MCF 10A (cell line): Measurements from ENCODE around the gene OR2A25. TPM values are rescaled to one million over a fixed set of nuclear protein-coding genes. Genes with fewer than 3 reads are reported as not detected.

Source experiments
- BruUV-seq: library from RNA; stranded (reverse); fragments of 400-500 nt; replicated peaks from 2 replicates; lab custom pipeline; 2021; lab: Mats Ljungman, UMichigan
- CTCF ChIA-PET: fragments of 300-600 bp; sonication (Branson Sonifier 250); formaldehyde crosslinking; extraction: SDS; loops from one replicate; lab custom pipeline; 2021; ENCODE audit warnings: antibody characterized with exemption, inconsistent platforms; lab: Yijun Ruan, JAX
- POLR2A ChIA-PET: fragments of 300-600, 350-650 bp; sonication (Branson Sonifier 250); formaldehyde crosslinking; extraction: SDS; loops from one replicate; lab custom pipeline; 2020; ENCODE audit warnings: antibody characterized with exemption, inconsistent platforms; lab: Yijun Ruan, JAX
- DNase-seq: peaks from one replicate; pipeline ENCODE4 v3.0.0-alpha.2; 2018; ENCODE audit not compliant: unreplicated experiment
- H3K27ac Mint-ChIP-seq: one replicate; pipeline ENCODE4 v1.8.0; 2022; ENCODE audit warnings: mild to moderate bottlenecking, low read depth, mixed read lengths; ENCODE audit not compliant: unreplicated experiment
- H3K27me3 Mint-ChIP-seq: one replicate; pipeline ENCODE4 v1.8.0; 2022; ENCODE audit warnings: mixed read lengths; ENCODE audit not compliant: insufficient read depth, unreplicated experiment
- H3K36me3 Mint-ChIP-seq: one replicate; pipeline ENCODE4 v1.8.0; 2022; ENCODE audit warnings: mild to moderate bottlenecking, moderate library complexity, mixed read lengths; ENCODE audit not compliant: insufficient read depth, unreplicated experiment
- H3K4me1 Mint-ChIP-seq: one replicate; pipeline ENCODE4 v1.8.0; 2022; ENCODE audit warnings: mixed read lengths; ENCODE audit not compliant: insufficient read depth, unreplicated experiment
- H3K4me3 Mint-ChIP-seq: one replicate; pipeline ENCODE4 v1.8.0; 2022; ENCODE audit warnings: mild to moderate bottlenecking, moderate library complexity, mixed read lengths; ENCODE audit not compliant: unreplicated experiment
- H3K9me3 Mint-ChIP-seq: one replicate; pipeline ENCODE4 v1.8.0; 2022; ENCODE audit warnings: mixed read lengths; ENCODE audit not compliant: unreplicated experiment
- intact Hi-C: fragments of 100-400 bp; cut with micrococcal nuclease; formaldehyde crosslinking; loops from 2 replicates; pipeline ENCODE4 v1.14.1; 2022
- total RNA-seq: library from RNA; stranded (reverse); gene quantifications from 2 replicates; pipeline ENCODE4 v1.2.3, GENCODE V29; 2022
- TF ChIP-seq, protein P1 (sequence below): fragments of 200-600 bp; IDR thresholded peaks from one replicate; pipeline ENCODE4 v1.8.0; 2022; ENCODE audit warnings: antibody characterized with exemption, mild to moderate bottlenecking; ENCODE audit not compliant: unreplicated experiment

OR2A25 gene
- total RNA-seq, 1 experiment from 2014 or later: not detected

DNA sequence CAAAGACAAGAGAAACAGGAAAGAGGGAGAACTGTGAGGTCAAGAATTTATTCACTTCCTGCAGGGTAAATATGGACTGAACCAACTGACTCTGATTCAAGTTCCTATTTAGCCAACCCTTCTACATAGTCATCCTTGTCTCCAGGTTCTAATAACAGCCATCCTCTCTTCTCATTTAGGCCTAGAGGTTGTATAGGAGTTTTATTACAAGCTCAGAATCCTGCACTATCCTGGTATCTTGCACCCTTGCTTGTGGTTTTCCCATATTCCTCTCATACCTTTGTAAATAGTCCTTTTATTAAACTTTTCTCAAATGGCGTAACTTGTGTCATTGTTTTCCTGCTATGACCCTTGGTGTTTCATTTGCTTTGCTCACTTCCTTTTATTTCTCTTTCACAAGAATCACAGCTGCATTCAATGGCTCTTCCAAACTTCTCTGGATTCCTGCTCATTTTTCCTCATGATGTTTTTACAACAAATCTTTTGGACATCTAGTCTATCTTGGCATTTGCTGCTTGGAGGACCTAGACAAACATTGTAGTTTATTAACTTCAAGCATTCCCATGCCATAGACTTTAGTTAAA, 33.2 kb upstream of the OR2A25 start:
- Mint-ChIP-seq H3K4me3 (no peak overlapping the region), H3K27me3 (peaks cover 30% of the 10 kb centered on the region), H3K27ac (no peak overlapping the region), H3K36me3 (no peaks in the 10 kb centered on the region), H3K9me3 (no peaks in the 10 kb centered on the region), H3K4me1 (no peaks in the 10 kb centered on the region)
- TF ChIP-seq, protein P1, sequence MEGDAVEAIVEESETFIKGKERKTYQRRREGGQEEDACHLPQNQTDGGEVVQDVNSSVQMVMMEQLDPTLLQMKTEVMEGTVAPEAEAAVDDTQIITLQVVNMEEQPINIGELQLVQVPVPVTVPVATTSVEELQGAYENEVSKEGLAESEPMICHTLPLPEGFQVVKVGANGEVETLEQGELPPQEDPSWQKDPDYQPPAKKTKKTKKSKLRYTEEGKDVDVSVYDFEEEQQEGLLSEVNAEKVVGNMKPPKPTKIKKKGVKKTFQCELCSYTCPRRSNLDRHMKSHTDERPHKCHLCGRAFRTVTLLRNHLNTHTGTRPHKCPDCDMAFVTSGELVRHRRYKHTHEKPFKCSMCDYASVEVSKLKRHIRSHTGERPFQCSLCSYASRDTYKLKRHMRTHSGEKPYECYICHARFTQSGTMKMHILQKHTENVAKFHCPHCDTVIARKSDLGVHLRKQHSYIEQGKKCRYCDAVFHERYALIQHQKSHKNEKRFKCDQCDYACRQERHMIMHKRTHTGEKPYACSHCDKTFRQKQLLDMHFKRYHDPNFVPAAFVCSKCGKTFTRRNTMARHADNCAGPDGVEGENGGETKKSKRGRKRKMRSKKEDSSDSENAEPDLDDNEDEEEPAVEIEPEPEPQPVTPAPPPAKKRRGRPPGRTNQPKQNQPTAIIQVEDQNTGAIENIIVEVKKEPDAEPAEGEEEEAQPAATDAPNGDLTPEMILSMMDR: no peak
- intact Hi-C loops: no loop called here
- no peak for DNase-seq
- CTCF ChIA-PET: interaction anchor here (1.0 to 1.4 kb wide), 2 partner anchors 9 to 10 kb away, joined by 3 read pairs; no protein-coding TSS in a partner anchor
- BruUV-seq: no TSS peak
- POLR2A ChIA-PET: no interaction called here

DNA sequence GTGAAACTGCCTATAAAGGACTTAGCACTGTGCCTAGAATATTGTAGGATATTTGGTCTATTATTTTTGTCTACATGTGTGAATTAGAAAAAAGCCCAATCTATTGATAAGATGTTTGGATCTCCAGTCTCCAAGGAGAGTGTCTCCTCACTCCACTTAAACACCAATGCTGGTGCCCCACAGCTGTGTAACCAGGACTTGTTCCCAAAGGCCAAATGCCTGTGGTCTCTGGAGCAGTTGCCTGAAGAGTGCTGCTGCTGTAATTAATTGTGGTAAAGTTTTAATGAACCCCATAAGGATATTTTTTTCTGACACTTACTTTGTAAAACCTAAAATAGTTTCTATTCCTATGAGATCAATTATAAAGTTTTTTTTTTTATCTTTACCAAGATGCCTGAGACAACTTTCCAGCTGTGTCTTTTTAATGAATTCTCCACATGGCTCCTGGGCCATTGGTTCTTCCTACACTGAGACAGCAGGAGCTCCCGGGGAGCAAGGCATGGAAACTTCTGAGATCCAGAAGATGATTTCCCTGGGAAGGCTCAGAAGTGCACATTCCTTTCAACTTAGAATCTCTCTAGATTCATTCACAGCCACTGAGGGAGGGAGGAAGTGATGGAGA, 32.1 kb upstream of the OR2A25 start:
- BruUV-seq: no TSS peak
- H3K27ac Mint-ChIP-seq: no peak overlapping the region
- no peaks in the 10 kb centered on the region for H3K36me3 Mint-ChIP-seq
- H3K4me1 Mint-ChIP-seq: no peaks in the 10 kb centered on the region
- no peaks in the 10 kb centered on the region for H3K9me3 Mint-ChIP-seq
- no peak overlapping the region for H3K4me3 Mint-ChIP-seq
- DNase-seq: no peak
- intact Hi-C loops: no loop called here
- H3K27me3 Mint-ChIP-seq: peaks cover 23% of the 10 kb centered on the region
- TF ChIP-seq, protein P1: no peak
- CTCF ChIA-PET: interaction anchor here (0.7 to 1.5 kb wide), 4 partner anchors 10 to 25 kb away, joined by 3 to 5 read pairs (median 4); no protein-coding TSS in a partner anchor
- POLR2A ChIA-PET: no interaction called here

DNA sequence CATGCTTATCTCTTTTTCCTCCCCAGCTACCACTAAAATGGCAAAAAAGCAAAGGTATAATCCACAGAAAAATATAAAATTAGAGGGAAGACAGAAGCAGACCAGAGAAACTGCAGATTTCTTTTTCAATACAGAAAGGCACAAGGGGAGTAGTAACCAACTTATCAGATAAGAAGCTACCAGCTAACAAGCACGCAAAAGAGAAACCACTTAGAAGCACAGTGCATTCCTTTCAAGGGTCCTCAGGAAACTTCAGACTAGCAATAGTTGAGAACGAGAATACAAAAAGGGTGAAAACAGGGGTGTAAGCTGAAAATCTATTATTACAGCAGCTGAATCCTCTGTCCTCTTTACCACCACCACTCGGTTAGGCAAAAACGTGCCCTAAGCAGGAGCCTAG, 30.7 kb upstream of the OR2A25 start:
- intact Hi-C loops: no loop called here
- CTCF ChIA-PET: no interaction called here
- no peaks in the 10 kb centered on the region for H3K9me3 Mint-ChIP-seq
- H3K4me3 Mint-ChIP-seq: no peak overlapping the region
- POLR2A ChIA-PET: no interaction called here
- TF ChIP-seq, protein P1: no peak
- no TSS peak for BruUV-seq
- no peaks in the 10 kb centered on the region for H3K36me3 Mint-ChIP-seq
- no peak overlapping the region for H3K27ac Mint-ChIP-seq
- H3K4me1 Mint-ChIP-seq: no peaks in the 10 kb centered on the region
- H3K27me3 Mint-ChIP-seq: peaks cover 23% of the 10 kb centered on the region
- DNase-seq: no peak

DNA sequence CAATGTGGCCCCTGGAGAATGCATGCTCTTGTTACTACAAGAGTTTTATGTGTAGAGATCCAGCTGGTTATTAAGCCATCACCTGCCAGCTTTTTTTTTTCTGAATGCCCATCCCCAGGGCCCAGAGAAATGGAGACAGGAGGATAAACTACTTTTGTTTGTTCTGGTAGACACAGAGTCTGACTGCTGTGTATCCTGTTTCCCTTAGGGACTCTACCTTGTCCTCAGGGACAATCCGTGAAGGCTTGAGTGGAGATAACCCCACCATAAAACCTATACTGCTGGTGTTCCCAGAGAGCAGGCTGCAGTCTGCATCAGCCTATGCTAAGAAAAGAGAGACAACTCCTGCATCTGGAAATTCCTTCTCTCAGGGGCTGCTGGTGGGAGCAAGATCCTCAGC, 21.0 kb upstream of the OR2A25 start, which contains the start of gene OR2A5:
TSS of gene OR2A5 (plus strand) at position 301 of the 400 bp plus-strand sequence. CDS start 1,454 bp downstream, outside the sequence.
- CTCF ChIA-PET: interaction anchor here (0.7 kb wide), 1 partner anchor 26 kb away, joined by 3 read pairs; no protein-coding TSS in a partner anchor
- Mint-ChIP-seq H3K4me3 (no peak within 1 kb of the TSS), H3K36me3 (no peaks in the 10 kb centered on the region), H3K27me3 (peaks cover 64% of the 10 kb centered on the region), H3K9me3 (no peaks in the 10 kb centered on the region), H3K27ac (no peak within 1 kb of the TSS), H3K4me1 (no peaks in the 10 kb centered on the region)
- intact Hi-C loops: no loop called here
- no TSS peak for BruUV-seq
- no peak for DNase-seq
- POLR2A ChIA-PET: no interaction called here
- TF ChIP-seq, protein P1: no peak
